Stimulated activated CD4-positive, alpha-beta T cell treated with anti-CD3 and anti-CD28 coated beads, TNF-alpha, amount 100 ng/mL, for 48 hours (primary cell): ENCODE data around the gene AACS.

Experiments
- DNase-seq, 3 donors: peaks; one replicate each; pipeline ENCODE4 v3.0.0-alpha.2; 2020; ENCODE audit warnings: low read depth in 3 of 3

Gene AACS

GRCh38 chr12:125185740-125186470, 120.7 kb downstream of the AACS start, which contains the start of gene TMEM132B:
TSS of gene TMEM132B (plus strand) at chr12:125186386.
- DNase-seq: peak; percentile 7 to 44 (median 11)

- DNase-seq: no peak
These were observed 121.4 kb downstream of the AACS start for GRCh38 chr12:125186471-125187147.

GRCh38 chr12:125187148-125187745, 122.0 kb downstream of the AACS start:
- DNase-seq: no peak

GRCh38 chr12:125187780-125188741, 122.8 kb downstream of the AACS start:
- no peak for DNase-seq

- no peak for DNase-seq
These were observed 123.8 kb downstream of the AACS start for GRCh38 chr12:125189015-125189414.

GRCh38 chr12:125189502-125189901, 124.3 kb downstream of the AACS start:
- DNase-seq: no peak

- no peak for DNase-seq
These were observed 126.3 kb downstream of the AACS start for GRCh38 chr12:125191361-125192087.

- no peak for DNase-seq
These were observed 127.5 kb downstream of the AACS start for GRCh38 chr12:125192690-125193221.
